BE2C (cell line): ENCODE measurements around the gene UNK.
"Not testable (repeated sequence)": the region's sequence is repeated elsewhere in the genome, so short reads cannot be mapped to it uniquely, and the experiment has no call there.

ENCODE experiments used
- DNase-seq: peaks from one replicate; pipeline ENCODE4 v3.0.0-alpha.2; 2020
- H3K27me3 ChIP-seq: fragments of 250-450 bp; sonication (Bioruptor Pico); 2 replicates; pipeline ENCODE4 v1.5.1; 2020; ENCODE audit warnings: mild to moderate bottlenecking
- H3K36me3 ChIP-seq: fragments of 250-450 bp; sonication (Bioruptor Pico); 2 replicates; pipeline ENCODE4 v1.5.1; 2020; ENCODE audit warnings: mild to moderate bottlenecking
- H3K4me1 ChIP-seq: fragments of 250-450 bp; sonication (Bioruptor Pico); 2 replicates; pipeline ENCODE4 v1.5.1; 2020
- H3K4me3 ChIP-seq: 2 replicates; pipeline ENCODE4 v1.5.1; 2011; ENCODE audit warnings: low read depth, low read length
- H3K9me3 ChIP-seq: fragments of 250-450 bp; sonication (Bioruptor Pico); 2 replicates; pipeline ENCODE4 v1.5.1; 2020
- CTCF ChIP-seq: IDR thresholded peaks from 2 replicates; pipeline ENCODE4 v1.5.1; 2012; ENCODE audit warnings: mild to moderate bottlenecking, low read depth, low read length

The UNK gene

GRCh38 chr17:75855310-75856061 lies 70.9 kb downstream of the UNK start, which contains the start of gene WBP2:
Gene WBP2 (minus strand): TSS chr17:75855335. CDS start chr17:75855297, 38 bp downstream.
- peak; percentile 98 for DNase-seq
- H3K36me3 ChIP-seq, result 0 out of 2 replicates have a peak, but pooled peaks cover 3% of the 10 kb centered on the region
- no peaks in the 10 kb centered on the region for H3K27me3 ChIP-seq
- no peaks in the 10 kb centered on the region for H3K9me3 ChIP-seq
- peaks cover 5% of the 10 kb centered on the region for H3K4me1 ChIP-seq
- H3K4me3 ChIP-seq, result peak within 1 kb of the TSS; percentile 78
- peak; percentile 34 for TF ChIP-seq CTCF

- Histone ChIP-seq H3K4me3 (peak overlapping the region; percentile 78), H3K36me3 (0 out of 2 replicates have a peak, but pooled peaks cover 3% of the 10 kb centered on the region), H3K9me3 (no peaks in the 10 kb centered on the region), H3K27me3 (no peaks in the 10 kb centered on the region), H3K4me1 (peaks cover 5% of the 10 kb centered on the region)
- DNase-seq, result no peak
- 0 out of 2 replicates have a peak, but pooled peaks have one; percentile 30 for TF ChIP-seq CTCF
Measured at GRCh38 chr17:75856062-75856756, 71.6 kb downstream of the UNK start.

- not testable (repeated sequence) for H3K4me3 ChIP-seq, H3K27me3 ChIP-seq, H3K4me1 ChIP-seq, H3K36me3 ChIP-seq, DNase-seq, H3K9me3 ChIP-seq
Measured at GRCh38 chr17:75859358-75859757, 74.8 kb downstream of the UNK start.

GRCh38 chr17:75861927-75862317 lies 77.3 kb downstream of the UNK start:
- Histone ChIP-seq H3K9me3 (no peaks in the 10 kb centered on the region), H3K36me3 (no peaks in the 10 kb centered on the region), H3K4me1 (no peaks in the 10 kb centered on the region; the same call in 1 of the 2 replicates), H3K4me3 (no peak overlapping the region), H3K27me3 (no peaks in the 10 kb centered on the region)
- TF ChIP-seq CTCF, result no peak
- DNase-seq, result no peak

- H3K4me3 ChIP-seq, result no peak overlapping the region
- no peak for DNase-seq
- no peaks in the 10 kb centered on the region for H3K9me3 ChIP-seq
- H3K4me1 ChIP-seq, result no peaks in the 10 kb centered on the region; the same call in 1 of the 2 replicates
- H3K36me3 ChIP-seq, result no peaks in the 10 kb centered on the region
- TF ChIP-seq CTCF, result no peak
- H3K27me3 ChIP-seq, result no peaks in the 10 kb centered on the region
Measured at GRCh38 chr17:75864448-75864871, 79.9 kb downstream of the UNK start.

- DNase-seq, H3K27me3 ChIP-seq, H3K36me3 ChIP-seq, H3K4me3 ChIP-seq, H3K4me1 ChIP-seq, H3K9me3 ChIP-seq: not testable (repeated sequence)
Measured at GRCh38 chr17:75864887-75865286, 80.3 kb downstream of the UNK start.

GRCh38 chr17:75865404-75866188 lies 81.0 kb downstream of the UNK start:
- not testable (repeated sequence) for H3K36me3 ChIP-seq, H3K4me1 ChIP-seq, DNase-seq, H3K27me3 ChIP-seq, H3K9me3 ChIP-seq, H3K4me3 ChIP-seq

GRCh38 chr17:75868730-75869281 lies 84.2 kb downstream of the UNK start:
- H3K36me3 ChIP-seq, DNase-seq, H3K4me3 ChIP-seq, H3K4me1 ChIP-seq, H3K27me3 ChIP-seq, H3K9me3 ChIP-seq: not testable (repeated sequence)
